Activated T-cell treated with anti-CD3 and anti-CD28 coated beads, Interleukin-2, amount 50 U/mL, for 48 hours (primary cell): Measurements from ENCODE around the gene ATP1B1.
A peak's percentile ranks its signal among the peaks of the same experiment; 100 is the strongest.

Experiments
- DNase-seq, 2 experiments: peaks; one replicate each; pipeline ENCODE4 v3.0.0-alpha.2; 2020

The ATP1B1 gene

DNA sequence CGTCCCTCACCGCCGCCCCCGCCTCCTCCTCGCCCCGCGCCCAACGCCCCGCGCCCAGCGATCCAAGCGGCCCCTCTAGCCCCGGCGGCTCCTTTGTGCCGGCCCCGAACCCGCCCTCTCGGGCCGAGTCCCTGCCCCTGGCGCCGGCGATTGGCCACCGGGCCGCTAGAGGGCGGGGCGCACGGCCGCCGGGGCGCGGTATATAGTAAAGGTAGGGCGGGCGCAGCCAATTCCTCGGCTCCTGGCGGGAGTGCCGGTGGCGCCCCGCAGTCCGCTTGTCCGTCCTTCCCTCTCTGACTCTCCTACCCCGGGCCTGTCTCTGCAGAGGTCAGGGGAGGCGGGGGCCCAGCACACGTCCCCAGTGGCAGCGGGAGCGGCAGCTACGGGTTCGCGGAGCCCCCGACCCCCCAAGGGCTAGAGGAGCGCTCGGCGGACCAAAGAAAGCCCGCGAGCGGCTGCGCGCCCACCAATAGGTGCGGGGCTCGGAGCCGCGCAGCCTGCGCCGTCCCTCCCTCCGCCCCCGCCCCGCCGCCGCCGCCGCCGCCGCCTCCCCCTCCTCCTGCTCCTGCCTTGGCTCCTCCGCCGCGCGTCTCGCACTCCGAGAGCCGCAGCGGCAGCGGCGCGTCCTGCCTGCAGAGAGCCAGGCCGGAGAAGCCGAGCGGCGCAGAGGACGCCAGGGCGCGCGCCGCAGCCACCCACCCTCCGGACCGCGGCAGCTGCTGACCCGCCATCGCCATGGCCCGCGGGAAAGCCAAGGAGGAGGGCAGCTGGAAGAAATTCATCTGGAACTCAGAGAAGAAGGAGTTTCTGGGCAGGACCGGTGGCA, at the start of gene ATP1B1:
TSS of gene ATP1B1 (plus strand) at position 596 of the 826 bp plus-strand sequence. CDS start at position 736, 140 bp downstream.
- peak; percentile 87 to 89 for DNase-seq

DNA sequence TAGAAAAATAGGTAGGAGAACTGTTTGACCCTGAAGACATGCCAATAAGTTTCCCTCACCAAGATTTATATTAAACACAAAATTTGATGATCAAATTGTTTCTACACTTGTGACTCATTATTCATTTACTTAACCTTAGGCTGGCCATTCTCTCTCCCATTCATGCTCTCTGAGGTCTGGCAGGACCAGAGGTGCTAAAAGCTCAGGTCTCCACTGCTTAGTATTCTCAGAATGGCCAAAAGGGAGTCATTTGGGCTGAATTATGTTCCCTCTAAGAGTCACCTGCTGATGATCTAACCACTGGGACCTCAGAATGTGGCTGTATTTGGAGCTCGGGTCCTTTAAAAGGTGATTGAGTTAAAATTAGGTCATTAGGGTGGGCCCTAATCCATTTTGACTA, 47.1 kb upstream of the ATP1B1 start:
- no peak for DNase-seq

DNA sequence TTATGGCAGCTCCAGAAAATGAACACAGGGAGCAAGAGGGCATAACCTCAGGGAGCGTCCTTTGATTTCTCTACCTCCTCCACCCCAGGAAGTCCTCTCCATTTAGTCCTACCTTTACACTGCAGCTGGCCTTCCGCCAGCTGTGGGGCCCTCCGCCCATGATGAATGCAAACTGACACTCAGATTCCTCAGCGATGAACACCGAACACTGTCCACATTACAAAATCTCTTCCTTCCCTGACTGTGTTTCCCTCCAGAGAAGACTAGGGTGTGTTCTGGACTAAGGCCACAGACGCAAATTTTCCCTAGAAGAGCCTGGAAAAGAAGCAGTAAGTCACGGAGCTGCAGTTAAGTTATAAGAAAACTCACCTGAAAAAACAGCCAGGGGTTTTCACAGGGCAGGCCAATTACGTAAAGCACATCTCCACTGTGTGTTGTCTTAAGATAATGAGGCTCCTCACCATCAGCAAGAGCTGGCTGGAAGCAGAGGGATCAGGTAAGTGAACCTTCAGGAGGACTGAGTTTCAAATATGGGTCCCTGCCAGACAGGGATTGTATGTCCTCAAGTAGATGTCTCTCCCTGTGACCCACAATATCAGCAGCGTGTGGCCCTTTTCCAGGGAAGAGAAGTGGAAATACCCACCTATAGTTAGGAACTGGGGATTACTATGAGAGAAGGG, 46.3 kb upstream of the ATP1B1 start:
- no peak for DNase-seq

DNA sequence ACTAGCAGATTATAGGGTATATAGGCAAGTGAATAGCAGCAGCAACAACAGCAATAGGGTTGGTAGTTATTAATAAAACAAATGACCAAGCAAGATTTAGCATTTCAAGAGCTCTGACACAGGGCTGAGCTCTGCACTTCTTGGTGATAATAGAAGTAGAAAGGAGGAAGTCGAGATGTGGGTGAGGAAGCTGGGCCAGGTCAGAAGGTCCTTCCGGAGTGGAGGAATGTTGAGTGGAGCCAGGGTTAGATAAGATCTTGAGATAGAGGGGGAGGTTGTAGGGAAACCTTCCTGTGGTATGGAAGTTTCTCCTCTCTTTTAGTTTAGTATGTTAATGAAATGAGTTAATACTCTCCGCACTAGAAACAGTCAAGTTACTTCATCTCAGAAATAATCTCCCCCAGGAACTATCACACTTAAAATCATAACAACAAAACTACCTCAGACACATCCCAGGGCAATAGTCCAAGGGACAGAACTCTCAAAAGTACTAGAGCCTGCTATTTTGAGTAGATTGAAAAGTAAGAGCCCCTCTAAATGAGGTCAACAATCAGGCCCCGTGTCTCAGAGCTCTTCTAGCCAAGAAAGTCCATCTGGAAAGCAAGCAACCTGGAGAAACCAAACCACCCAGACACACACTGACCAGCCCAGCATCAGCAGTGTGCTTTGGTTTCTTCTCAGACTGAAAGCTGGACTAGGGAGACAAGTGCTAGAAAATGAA, 45.4 kb upstream of the ATP1B1 start:
- DNase-seq: no peak

DNA sequence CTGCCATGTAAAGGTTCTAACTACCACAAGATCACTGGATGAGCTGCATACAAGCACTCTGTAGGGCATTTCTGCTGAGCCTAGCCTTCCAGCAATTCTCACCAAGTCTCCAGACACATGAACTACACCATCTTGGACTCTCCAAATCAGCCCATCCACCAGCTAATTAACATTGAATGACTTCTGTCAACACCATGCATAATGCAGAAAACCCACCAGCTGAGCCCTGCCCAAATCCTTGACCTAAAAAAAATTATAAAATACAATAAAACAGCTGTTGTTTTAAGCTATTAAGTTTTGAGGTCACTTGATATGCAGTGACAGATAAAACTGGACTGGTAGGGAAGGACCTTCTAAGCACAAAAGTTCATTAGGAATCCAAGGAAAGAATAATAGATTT, 44.3 kb upstream of the ATP1B1 start:
- DNase-seq: no peak

DNA sequence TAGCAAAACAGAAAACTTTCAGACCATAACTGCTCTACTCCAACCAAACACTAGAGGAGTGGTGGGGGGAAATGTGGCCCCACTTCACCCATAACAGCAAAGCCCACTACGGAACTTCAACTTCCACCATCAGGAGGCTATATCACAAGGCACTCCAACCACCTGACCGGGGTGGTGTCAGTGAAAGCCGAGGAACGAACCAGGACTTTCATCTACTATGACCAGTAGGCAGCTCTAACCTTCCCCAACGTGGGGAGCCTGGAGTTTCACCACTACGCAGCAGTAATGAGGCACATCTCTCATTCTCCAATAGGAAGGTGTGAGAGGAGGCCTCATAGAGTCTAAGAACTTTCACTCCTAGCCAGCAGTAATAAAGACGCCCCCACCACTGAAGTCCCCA, 42.4 kb upstream of the ATP1B1 start:
- no peak for DNase-seq

DNA sequence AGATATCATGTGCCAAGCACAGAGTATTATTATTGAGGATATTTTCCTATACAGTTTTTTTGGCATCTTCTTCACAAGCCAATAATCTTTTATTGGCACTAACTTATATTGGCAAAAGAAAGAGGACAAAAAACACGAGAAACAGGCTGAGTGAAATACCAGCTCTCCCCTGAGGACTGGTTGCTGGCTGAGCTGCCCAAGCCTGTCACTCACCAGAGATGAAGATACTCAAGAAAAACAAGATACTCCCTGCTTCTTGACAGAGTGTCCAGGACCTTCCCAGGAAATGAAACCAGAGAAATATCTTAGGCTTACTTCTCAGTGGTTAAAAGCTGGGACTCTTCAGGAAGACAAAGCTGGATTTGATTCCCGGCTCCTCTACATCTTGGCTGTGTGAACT, 35.9 kb upstream of the ATP1B1 start:
- DNase-seq: no peak

DNA sequence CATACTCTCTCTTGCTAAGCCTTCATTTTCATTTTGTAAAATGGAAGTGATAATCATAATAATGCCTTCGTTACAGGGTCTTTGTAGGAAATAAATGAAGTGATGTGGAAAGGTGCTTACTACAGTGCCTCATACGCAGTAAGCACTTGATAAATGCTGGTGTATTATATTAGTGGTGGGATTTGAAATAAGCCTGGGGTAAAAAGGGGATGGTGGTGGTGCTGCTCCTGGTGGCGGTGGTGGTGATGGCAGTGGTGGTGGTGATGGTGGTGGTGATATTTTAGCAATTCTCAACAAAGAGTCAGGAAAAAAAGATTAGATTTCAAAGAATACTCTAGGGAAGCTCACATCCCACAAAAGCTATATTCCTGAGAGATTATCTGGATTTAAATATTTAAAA, 35.5 kb upstream of the ATP1B1 start:
- DNase-seq: no peak

DNA sequence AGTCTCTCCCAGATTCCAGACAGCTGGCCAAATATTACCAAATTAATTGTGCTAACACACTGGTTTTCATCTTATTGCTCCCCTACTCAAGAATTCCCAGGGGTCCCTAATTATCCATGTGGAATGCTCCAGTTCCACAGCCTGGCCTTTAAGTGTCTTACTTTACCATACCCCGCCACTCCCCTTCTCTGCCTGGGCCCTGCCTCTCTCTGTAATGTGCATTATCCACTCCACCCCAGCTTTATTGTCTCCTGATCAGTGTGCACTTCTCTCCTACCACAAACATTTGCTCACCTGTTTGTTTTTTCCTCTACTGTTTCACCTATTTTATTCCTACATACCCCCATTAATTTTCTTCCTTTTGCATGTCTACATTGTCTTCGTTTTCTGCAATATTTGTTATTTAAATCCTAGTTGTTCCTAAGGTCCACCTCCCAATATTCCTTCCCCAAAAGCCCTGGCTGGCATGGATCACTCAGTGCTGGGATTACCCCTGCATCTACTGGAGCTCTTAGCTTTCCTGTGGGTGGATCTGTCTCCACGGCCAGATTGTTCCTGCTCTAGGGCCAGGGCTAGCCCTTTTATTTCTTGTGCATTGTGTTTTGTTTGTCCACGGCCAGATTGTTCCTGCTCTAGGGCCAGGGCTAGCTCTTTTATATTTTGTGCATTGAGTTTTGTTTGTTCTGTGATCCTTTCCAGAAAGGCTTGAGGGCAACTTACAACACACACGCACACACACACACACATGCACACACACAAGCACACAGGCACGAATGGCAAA, 33.4 kb upstream of the ATP1B1 start:
- no peak for DNase-seq

DNA sequence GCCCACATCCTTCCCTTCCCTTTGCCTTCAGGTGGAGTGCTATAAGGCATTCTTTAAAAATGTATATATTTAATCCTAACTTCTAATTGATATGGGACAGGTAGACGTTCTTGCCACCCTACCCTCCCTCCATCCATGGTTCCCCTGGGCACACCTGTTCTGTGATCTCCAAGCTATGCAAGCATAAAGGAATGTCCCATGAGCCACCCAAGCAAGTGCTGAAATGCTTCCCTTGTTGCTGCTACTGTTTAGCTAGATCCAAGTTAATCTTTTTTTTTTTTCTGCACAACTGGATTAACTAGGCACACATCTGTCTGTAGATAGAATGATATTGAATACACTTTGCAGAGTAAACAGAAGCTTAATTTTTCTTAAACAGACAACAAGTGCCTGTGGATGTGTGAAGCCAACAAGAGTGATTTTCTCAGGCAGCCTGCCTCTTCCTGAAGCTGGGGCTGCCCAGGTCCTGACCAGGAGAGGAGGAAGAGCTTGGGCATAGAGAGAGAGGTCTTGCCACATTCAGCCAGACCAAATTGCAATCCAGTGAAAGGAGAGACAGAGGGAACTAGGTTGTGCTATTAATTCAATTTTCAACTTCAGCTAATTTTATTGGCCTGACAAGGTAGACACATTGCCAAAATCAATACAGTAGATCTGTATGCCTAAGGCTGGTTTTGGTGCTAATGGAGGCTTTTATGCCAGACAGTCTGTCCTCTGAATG, 28.2 kb upstream of the ATP1B1 start:
- DNase-seq: no peak

DNA sequence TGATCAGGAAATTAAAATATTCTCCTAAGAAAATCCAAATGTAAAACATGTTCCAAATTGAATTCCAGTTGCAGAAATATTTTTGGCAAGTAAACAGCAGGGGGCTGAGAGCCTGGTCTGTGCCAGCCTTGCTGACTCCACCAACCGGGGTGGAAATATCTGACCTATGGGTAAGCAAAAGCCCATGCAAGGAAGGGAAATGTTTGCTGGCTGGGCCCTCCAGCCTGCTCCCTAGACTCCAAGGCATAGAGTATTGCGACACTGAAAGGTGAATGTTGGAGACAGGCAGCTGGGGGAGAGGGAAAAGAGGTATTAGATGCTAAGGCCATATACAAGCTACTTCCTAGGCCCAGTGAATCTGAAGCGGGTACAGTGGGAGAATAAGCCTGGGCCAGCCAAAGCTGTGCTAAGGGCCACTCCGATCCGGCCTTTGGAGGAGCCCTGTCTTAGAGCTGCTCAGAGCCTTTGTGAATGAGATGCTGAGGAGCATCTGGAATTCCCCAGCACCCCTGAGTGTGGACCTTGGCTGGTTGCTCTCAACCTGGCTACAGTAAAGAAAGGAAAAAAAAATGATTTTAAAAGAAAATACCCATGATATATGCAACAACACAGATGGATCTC, 24.9 kb upstream of the ATP1B1 start:
- DNase-seq: no peak

DNA sequence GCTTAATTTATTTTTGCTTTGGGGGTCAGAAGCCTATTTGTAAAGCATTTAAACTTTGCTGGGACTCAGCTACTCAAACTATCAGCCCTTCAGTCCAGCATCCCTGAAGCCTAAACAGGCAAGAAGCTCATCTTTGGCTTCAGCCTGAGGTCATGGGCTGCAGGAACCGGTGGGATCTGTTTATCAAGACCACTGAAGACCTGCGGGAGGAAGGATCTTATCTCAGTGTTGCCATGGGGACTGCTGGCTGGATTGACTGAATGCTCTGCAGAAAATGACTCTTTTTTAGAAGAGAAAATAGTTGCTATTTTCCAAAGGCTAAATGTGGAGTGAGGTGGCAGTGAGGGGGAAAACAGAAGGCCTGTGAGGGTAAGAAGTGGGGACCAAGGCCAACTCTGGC, 20.6 kb upstream of the ATP1B1 start:
- DNase-seq: no peak

DNA sequence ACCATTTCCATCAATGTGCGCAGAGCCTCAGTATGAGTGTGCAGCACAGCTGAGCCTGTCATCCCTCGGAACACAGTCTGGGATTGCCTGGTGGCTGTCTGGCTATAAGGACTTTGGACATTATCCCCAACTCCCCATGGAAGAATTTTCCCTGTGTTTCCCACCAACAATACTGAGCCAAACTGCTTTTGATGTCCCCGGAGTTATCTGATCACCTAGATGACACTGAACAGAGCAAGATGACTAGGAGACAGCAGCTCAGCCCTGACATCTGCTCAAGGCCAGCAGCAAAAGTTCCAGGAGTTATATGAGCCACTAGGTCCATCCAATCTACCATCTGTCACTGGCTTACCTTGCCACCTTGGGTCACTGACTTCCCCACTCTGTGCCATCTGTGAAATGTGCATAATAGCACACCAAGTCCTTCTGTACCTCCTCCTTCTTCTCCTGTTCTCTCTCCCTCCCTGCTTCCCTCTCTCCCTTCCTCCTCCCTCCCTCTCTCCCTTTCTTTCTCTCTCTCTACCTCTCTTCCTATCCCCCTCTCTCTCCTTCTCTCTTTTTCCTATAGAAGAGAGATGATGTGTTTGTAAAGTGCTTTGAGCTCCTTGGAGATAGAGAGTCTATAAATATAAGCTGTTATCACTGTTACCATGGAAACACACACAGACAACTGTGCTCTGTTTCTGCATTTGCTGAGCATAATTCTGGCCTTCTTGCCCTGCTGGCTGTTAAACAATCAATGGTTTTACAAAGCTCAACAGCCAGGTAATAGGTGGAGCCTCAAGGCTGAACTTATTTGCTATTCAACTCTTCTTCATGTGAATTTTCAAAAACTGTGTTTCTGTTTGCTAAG, 19.7 kb upstream of the ATP1B1 start:
- DNase-seq: no peak

DNA sequence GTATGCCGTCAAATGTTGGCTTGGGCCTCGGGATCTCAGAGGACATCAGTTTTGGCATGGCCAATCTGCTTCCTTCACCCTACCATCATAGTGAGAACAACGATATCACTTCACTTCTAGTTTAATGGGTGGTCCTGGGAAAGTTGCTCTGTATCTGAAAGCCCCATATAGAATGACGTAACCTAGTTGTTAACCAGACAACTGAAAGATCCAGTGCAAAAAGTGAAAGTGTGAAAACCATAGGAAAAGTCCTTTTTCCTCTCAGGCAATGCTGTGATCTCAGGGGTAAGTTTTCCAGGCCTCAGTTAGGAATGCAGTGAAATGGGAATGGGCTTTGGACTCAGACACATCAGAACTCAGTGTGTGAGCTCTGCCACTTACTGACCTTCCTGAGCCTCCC, 18.6 kb upstream of the ATP1B1 start:
- DNase-seq: no peak

DNA sequence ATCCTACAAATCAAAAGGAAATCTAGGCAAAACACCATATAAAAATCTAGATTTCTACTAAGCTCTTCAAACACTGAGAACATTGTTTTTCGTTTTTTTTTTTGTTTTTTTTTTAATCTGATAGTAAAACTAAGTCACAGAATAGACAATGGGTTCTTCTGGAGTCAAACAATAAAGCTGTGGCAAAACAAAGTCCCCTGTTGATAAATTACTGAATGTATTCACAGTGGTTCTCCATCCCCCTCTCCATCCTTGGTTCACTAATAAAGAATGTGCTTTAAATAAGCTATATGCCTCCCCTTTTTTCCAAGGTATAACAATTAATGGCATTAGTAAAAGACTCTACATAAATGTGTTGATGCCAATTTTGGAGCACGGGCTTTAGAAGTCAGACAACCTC, 16.7 kb upstream of the ATP1B1 start:
- no peak for DNase-seq

DNA sequence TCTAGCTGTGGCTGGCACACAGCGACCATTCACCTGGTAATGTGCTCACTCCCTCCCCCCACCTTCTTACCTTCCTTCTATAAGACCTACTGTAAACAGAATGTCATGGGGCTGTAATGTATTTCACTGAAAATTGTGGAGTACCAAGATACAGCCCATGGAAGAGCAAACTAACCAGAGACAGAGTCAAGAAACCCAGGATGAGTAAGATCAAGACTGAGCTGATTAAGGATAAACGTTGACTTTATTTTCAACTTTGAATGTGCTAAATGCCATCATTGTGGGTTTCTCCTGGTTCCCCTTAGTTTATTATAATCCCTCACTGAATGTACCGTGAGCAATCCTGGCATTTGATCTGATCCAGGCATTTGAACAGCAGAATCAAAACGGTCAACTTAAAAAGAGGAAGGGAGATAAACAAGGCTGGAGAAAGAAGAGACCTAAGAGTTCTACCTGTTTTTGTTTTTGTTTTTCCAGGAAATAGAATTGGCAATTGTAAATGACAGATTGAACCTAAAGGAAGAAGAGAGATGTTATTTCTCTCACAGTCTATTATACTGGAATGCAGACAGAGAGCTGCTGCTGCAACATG, 16.1 kb upstream of the ATP1B1 start:
- no peak for DNase-seq

DNA sequence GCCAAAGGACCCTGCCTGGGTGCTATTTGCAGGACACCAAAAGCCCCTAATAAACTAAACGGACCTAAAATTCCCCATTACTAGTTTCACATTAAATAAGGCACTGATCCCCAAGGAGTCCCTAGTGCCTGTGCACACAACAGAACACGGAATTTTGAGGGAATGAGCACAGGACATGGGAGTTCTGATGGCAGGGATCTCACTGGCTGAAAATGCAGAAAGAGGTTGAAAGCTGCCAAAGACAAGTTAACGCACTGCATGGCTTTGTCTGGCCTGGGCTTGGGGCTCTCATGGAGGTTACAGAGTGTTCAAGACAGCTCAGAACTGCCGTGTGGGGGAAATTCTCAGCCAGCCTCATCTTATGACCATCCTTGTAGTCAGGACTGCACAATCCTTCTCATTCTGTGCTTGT, 15.6 kb upstream of the ATP1B1 start:
- DNase-seq: no peak

DNA sequence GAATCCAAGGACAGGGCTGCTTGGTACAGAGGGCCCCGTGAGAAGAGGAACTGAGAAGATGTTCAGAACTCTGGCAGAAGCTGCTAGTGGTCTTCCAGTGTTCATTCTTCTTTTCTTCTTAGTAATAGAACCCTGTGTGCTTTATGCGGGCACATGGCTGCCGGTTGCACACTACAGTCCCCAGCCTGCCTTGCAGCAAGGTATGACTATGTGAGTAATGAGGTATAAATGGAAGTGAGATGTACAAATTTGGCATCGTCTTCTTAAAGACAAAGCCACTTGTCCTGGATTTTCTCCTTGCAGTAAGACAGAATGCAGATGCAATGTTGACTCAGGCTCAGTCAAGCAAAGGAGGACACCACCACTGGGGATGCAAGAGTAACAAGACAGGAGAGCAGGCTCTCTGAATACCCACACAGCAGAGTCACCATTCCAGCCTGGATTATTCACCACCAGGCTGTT, 15.0 kb upstream of the ATP1B1 start:
- no peak for DNase-seq

DNA sequence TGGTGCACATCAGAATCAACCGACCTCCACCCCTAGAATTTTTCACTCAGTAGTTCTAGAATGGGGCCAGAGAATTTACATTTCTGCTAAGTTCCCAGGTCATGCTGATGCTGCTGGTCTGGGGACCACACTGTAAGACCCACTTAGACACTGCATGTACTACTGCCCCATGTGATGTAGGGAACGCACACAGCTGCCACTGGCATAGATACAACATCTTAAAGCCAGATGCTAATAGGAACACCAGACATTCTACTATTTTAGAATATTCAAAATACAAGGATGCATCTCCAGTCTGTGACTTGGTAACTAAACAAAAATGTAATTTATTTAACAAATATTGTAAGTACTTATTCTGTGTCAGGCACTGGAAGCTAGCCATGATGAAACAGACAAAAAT, 14.1 kb upstream of the ATP1B1 start:
- no peak for DNase-seq

DNA sequence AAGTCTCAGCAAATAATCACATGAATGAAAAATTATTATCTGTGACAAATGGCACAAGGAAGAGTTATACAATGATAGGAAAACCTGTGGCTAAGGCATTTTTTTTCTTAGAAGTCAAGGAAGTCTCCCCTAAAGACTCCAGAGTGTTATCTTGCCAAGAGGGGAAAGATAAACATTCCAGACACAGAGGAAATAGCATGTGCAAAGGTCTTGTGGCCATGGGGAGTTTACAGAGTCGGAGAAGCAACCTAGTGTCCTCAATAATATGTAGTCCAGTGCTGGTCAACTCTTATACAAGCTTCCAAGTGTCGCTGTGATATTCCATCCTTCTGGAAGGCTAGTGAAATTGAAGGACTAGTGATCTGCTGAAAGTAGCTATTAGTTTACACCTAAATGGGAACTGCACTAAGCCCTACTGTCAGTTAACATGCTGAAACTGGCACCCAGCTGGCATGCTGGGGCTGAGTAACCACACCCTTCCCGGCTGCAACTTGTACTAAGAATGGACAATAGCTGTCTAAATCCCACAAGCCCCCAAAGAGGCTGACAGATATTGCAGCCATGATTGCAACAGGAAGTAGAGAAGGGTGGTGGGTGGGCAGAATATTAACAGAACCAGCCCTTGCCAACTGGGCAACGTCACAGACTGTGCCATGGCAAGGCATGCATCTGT, 11.5 kb upstream of the ATP1B1 start:
- DNase-seq: no peak
